ENCODE measurements around the gene TBC1D10B.

Gene TBC1D10B

DNA sequence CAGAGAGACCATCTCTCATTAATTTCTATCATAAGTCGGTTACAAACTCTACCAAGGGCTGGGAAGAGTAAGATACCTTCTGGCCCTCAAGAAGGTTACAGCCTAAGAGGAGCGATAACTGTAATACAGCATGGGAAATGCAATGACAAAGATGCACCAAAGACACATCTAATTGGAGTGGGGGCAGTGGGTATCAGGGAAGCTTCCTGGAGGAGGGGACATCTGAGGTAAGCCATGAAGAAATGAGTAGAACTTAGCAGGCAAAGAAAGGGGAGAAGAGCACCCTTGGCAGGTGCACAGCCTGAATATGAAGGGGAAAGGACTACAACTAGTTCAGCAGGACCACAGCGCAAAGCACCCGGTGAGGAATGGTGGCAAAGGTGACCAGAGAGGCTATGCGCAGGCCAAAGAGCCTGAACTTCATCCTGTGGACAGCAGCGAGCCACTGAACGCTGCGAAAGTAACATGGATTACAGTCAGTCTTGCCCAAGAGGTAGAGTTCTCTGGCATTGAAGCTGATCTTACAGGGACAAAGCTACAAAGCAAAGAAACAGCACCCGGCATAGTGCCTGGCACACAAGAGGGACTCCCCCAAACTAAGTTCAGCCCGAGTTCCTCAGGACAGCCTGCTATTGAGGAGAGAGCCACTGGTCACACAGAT lies 2.8 kb downstream of the TBC1D10B start:
- in situ Hi-C loops (cut with HindIII; ENCODE audit: low sequenced_read_pairs), result no loop called here
- DNase-seq (ENCODE audit: low read depth), result no peak
- peak overlapping the region; percentile 70 for H3K4me3 ChIP-seq (ENCODE audit: low read depth, low read length)
- no peak for TF ChIP-seq CTCF (IDR thresholded peaks at IDR 0.05; ENCODE audit: low read depth, low read length, missing control alignments)

GRCh38 chr16:30366511-30366910 lies 3.8 kb downstream of the TBC1D10B start:
- TF ChIP-seq CTCF (IDR thresholded peaks at IDR 0.05; ENCODE audit: low read depth, low read length, missing control alignments), result no peak
- in situ Hi-C loops (cut with HindIII; ENCODE audit: low sequenced_read_pairs), result no loop called here
- no peak overlapping the region for H3K4me3 ChIP-seq (ENCODE audit: low read depth, low read length)
- DNase-seq (ENCODE audit: low read depth), result no peak

DNA sequence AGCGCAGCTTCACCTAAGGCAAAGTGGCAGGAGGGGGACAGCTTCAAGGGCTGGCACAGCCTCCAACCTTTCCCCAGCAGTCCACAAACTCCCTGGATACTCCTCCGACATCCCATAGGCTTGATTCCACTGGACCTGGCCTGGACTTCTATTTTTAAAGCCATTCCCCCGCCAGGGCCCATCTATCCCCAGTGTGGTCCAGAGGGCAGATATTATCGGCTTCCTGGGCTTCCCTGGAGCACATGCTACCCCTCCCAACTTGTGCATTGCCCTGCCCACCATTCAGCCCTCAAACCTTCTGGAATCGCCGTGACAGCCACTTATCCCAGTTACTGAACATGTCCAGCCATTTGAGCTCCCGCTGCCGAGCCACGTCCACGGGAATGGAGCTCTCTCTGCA lies 5.1 kb downstream of the TBC1D10B start:
- in situ Hi-C loops (cut with HindIII; ENCODE audit: low sequenced_read_pairs), result no loop called here
- no peak for TF ChIP-seq CTCF (IDR thresholded peaks at IDR 0.05; ENCODE audit: low read depth, low read length, missing control alignments)
- H3K4me3 ChIP-seq (ENCODE audit: low read depth, low read length), result no peak overlapping the region
- DNase-seq (ENCODE audit: low read depth), result no peak

DNA sequence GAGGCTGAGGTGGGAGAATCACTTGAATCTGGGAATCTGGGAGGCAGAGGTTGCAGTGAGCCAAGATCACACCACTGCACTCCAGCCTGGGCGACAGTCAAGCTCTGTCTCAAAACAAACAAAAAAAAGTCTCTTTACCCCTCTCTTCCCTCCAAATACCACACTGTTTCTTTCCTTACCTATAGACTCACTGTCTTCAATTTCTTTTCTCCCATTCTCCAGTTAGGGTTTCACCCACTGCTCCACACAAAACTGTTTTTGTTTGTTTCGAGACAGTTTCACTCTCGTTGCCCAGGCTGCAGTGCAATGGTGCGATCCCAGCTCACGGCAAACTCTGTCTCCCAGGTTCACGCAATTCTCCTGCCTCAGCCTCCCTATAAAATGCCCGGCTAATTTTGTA lies 9.1 kb downstream of the TBC1D10B start:
- no peak overlapping the region for H3K4me3 ChIP-seq (ENCODE audit: low read depth, low read length)
- in situ Hi-C loops (cut with HindIII; ENCODE audit: low sequenced_read_pairs), result no loop called here
- no peak for TF ChIP-seq CTCF (IDR thresholded peaks at IDR 0.05; ENCODE audit: low read depth, low read length, missing control alignments)
- DNase-seq (ENCODE audit: low read depth), result no peak

DNA sequence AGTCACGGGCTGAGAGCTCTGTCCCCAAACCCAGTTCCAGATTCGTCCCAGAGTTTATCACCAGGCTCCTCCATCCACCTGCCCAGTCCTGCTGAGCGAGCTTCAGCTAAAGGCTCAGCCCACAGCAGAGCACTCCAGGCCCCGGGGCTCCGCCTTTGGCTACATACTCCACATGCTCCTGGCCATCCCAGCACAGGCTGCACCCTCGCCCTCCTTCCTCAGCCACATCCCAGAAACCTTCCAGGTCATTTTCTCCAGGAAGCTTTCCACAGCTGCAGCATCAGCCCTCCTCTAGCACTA lies 10.5 kb downstream of the TBC1D10B start:
- no peak overlapping the region for H3K4me3 ChIP-seq (ENCODE audit: low read depth, low read length)
- no peak for DNase-seq (ENCODE audit: low read depth)
- TF ChIP-seq CTCF (IDR thresholded peaks at IDR 0.05; ENCODE audit: low read depth, low read length, missing control alignments), result no peak
- in situ Hi-C loops (cut with HindIII; ENCODE audit: low sequenced_read_pairs), result no loop called here

GRCh38 chr16:30358990-30359870 lies 11.1 kb downstream of the TBC1D10B start:
- H3K4me3 ChIP-seq (ENCODE audit: low read depth, low read length), result no peak overlapping the region
- in situ Hi-C loops (cut with HindIII; ENCODE audit: low sequenced_read_pairs), result no loop called here
- TF ChIP-seq CTCF (IDR thresholded peaks at IDR 0.05; ENCODE audit: low read depth, low read length, missing control alignments), result no peak
- no peak for DNase-seq (ENCODE audit: low read depth)
